Esophagus squamous epithelium (tissue), 4 donors: ENCODE data around the gene EOGT.

ENCODE experiments used
- POLR2A ChIP-seq, 4 donors: fragments of 450-650 bp; IDR thresholded peaks; one replicate each; pipeline ENCODE4 v1.6.1; 2017; ENCODE audit warnings: antibody characterized with exemption in 4 of 4, mild to moderate bottlenecking in 4 of 4, moderate library complexity in 3 of 4
- TF ChIP-seq, protein P1 (sequence below), 6 experiments: fragments of 450-650 bp in 4 of 6; fragments of 200-600 bp in 2 of 6; sonication (generic) in 2 of 6; IDR thresholded peaks; one replicate each; pipeline ENCODE4 v1.5.1; 2016 to 2019; ENCODE audit warnings: antibody characterized with exemption in 6 of 6, mild to moderate bottlenecking in 4 of 6, moderate library complexity in 4 of 6

GRCh38 chr3:69016102-69016501 is 2.6 kb upstream of the EOGT start:
- TF ChIP-seq, protein P1, sequence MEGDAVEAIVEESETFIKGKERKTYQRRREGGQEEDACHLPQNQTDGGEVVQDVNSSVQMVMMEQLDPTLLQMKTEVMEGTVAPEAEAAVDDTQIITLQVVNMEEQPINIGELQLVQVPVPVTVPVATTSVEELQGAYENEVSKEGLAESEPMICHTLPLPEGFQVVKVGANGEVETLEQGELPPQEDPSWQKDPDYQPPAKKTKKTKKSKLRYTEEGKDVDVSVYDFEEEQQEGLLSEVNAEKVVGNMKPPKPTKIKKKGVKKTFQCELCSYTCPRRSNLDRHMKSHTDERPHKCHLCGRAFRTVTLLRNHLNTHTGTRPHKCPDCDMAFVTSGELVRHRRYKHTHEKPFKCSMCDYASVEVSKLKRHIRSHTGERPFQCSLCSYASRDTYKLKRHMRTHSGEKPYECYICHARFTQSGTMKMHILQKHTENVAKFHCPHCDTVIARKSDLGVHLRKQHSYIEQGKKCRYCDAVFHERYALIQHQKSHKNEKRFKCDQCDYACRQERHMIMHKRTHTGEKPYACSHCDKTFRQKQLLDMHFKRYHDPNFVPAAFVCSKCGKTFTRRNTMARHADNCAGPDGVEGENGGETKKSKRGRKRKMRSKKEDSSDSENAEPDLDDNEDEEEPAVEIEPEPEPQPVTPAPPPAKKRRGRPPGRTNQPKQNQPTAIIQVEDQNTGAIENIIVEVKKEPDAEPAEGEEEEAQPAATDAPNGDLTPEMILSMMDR (IDR thresholded peaks at IDR 0.05), result no peak
- no peak for TF ChIP-seq POLR2A (IDR thresholded peaks at IDR 0.05)
